Measurements from ENCODE around the gene PAPLN.

DNA sequence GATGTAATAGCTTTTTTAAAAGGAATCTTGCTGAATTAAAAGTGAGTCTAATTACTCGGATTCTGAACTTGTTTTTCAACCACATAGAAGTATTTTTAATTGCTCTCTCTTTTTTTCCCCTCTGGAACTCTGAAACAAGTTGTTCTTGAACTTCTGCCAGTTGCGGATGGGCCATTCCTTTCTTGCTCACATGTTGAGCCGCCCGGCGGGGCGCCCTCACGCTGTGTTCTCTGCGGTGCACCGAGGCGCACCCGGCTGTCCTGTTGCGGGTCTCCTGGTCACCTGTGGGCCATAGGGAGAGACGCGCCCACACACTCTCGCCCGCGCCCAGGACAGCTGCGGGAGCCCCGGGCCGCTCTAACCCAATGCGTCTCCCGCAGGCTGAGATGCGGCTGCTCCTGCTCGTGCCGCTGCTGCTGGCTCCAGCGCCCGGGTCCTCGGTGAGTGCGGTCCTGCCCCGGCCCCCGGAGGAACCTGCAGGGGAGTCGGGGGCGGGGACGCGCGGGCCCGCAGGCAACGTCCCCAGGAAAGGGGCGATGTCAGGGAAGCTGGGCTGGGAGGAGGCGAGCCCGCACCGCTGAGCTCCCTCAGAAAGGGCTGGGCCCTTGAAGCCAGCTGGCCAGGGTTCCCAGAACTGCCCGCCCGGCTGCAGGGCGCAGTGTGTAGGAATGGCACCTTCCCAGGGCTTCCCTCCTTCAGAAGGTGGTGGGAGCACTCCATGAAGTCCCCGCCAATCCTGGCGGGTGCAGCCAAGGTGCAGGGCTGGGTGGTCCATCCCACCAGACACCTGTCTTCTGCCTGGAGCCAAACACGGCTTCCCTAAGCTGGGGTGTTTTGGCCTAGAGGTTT lies 2.3 kb downstream of the PAPLN start:
- TF ChIP-seq, protein P1, sequence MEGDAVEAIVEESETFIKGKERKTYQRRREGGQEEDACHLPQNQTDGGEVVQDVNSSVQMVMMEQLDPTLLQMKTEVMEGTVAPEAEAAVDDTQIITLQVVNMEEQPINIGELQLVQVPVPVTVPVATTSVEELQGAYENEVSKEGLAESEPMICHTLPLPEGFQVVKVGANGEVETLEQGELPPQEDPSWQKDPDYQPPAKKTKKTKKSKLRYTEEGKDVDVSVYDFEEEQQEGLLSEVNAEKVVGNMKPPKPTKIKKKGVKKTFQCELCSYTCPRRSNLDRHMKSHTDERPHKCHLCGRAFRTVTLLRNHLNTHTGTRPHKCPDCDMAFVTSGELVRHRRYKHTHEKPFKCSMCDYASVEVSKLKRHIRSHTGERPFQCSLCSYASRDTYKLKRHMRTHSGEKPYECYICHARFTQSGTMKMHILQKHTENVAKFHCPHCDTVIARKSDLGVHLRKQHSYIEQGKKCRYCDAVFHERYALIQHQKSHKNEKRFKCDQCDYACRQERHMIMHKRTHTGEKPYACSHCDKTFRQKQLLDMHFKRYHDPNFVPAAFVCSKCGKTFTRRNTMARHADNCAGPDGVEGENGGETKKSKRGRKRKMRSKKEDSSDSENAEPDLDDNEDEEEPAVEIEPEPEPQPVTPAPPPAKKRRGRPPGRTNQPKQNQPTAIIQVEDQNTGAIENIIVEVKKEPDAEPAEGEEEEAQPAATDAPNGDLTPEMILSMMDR (IDR thresholded peaks at IDR 0.05): no peak
- no peak for TF ChIP-seq POLR2AphosphoS5 (IDR thresholded peaks at IDR 0.05; ENCODE audit: low read depth, low read length)
